B cell (primary cell): ENCODE measurements around the gene PARVB.

ENCODE experiments used
- EZH2 ChIP-seq: IDR thresholded peaks from 2 replicates; pipeline ENCODE4 v1.6.1; 2012; ENCODE audit warnings: borderline replicate concordance, low read depth, mild to moderate bottlenecking, moderate library complexity, low read length; ENCODE audit not compliant: insufficient read depth, poor library complexity, severe bottlenecking
- TF ChIP-seq, protein P1 (sequence below): fragments of 200-600 bp; IDR thresholded peaks from one replicate; pipeline ENCODE4 v1.8.0; 2022; ENCODE audit warnings: antibody characterized with exemption, mild to moderate bottlenecking

DNA sequence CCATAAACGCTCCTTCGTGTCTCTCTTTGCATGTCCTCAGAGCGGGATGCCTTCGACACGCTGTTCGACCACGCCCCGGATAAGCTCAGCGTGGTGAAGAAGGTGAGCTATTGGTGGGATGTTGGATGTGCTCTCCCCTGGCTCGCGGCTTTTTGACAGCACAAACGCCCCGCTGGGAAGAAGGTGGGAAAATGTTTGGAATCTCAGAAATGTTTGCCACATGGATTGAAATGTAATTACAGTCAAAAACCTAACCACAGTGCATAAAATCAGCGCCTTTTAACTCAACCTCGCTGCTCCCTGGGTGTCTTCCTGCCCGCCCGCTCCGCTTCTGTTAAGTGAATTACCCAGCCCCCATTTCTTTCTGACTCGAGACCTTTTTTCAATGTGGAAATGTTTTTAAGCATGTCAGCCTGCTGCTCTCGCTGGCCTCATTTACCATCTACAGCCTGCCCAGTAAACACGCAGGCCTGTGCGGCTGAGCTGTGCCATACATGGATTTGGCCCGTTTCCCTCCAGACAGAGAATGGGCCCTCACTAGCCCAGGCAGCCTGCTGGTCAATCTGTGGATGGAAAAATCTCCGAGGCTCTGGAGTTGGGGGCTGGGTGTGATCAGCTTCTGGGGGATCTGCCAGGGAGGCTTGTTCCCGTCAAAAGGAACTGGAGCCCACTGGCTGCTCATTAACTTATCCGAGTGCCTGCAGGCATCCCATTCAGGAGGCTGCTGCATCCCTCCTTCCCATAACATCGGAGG, 123.9 kb downstream of the PARVB start:
- TF ChIP-seq, protein P1, sequence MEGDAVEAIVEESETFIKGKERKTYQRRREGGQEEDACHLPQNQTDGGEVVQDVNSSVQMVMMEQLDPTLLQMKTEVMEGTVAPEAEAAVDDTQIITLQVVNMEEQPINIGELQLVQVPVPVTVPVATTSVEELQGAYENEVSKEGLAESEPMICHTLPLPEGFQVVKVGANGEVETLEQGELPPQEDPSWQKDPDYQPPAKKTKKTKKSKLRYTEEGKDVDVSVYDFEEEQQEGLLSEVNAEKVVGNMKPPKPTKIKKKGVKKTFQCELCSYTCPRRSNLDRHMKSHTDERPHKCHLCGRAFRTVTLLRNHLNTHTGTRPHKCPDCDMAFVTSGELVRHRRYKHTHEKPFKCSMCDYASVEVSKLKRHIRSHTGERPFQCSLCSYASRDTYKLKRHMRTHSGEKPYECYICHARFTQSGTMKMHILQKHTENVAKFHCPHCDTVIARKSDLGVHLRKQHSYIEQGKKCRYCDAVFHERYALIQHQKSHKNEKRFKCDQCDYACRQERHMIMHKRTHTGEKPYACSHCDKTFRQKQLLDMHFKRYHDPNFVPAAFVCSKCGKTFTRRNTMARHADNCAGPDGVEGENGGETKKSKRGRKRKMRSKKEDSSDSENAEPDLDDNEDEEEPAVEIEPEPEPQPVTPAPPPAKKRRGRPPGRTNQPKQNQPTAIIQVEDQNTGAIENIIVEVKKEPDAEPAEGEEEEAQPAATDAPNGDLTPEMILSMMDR, result no peak
- TF ChIP-seq EZH2, result no peak
